A549 (cell line): ENCODE measurements around the gene ATP8B4.

Experiments used
- ATOH8 ChIP-seq: fragments of 250-450 bp; sonication (Bioruptor Pico); IDR thresholded peaks from 2 replicates; pipeline ENCODE4 v1.5.0; 2020; ENCODE audit warnings: low read depth, mild to moderate bottlenecking, moderate library complexity
- CBX2 ChIP-seq: fragments of 200-600 bp; sonication (generic); IDR thresholded peaks from 2 replicates; pipeline ENCODE4 v1.6.1; 2016; ENCODE audit warnings: low read depth, mild to moderate bottlenecking, borderline replicate concordance
- MAFK ChIP-seq: fragments of 450-650 bp; IDR thresholded peaks from 2 replicates; pipeline ENCODE4 v1.6.1; 2014; ENCODE audit not compliant: partially characterized antibody
- POLR2A ChIP-seq: IDR thresholded peaks from 2 replicates; pipeline ENCODE4 v1.6.1; 2012; ENCODE audit warnings: mild to moderate bottlenecking, low read length
- POLR2AphosphoS2 ChIP-seq: conservative IDR thresholded peaks from 2 replicates; pipeline ENCODE4 v1.6.1; 2012; ENCODE audit warnings: low read length, improper control_type of control experiment, inconsistent platforms
- RAD21 ChIP-seq, 2 experiments: fragments of >200 bp in 1 of 2; sonication (Bioruptor Twin) in 1 of 2; formaldehyde crosslinking in 1 of 2; IDR thresholded peaks in 1 of 2; conservative IDR thresholded peaks in 1 of 2; 2 replicates in 1 of 2; 3 replicates in 1 of 2; pipeline ENCODE4 v1.6.1; 2012 to 2018; ENCODE audit warnings: inconsistent platforms in 1 of 2
- USF2 ChIP-seq: fragments of 450-650 bp; IDR thresholded peaks from 2 replicates; pipeline ENCODE4 v1.6.1; 2014; ENCODE audit warnings: antibody characterized with exemption
- TF ChIP-seq, protein P1 (sequence below): fragments of >200 bp; sonication (Bioruptor Twin); formaldehyde crosslinking; IDR thresholded peaks from 3 replicates; pipeline ENCODE4 v1.5.1; 2016

- TF ChIP-seq, protein P1, sequence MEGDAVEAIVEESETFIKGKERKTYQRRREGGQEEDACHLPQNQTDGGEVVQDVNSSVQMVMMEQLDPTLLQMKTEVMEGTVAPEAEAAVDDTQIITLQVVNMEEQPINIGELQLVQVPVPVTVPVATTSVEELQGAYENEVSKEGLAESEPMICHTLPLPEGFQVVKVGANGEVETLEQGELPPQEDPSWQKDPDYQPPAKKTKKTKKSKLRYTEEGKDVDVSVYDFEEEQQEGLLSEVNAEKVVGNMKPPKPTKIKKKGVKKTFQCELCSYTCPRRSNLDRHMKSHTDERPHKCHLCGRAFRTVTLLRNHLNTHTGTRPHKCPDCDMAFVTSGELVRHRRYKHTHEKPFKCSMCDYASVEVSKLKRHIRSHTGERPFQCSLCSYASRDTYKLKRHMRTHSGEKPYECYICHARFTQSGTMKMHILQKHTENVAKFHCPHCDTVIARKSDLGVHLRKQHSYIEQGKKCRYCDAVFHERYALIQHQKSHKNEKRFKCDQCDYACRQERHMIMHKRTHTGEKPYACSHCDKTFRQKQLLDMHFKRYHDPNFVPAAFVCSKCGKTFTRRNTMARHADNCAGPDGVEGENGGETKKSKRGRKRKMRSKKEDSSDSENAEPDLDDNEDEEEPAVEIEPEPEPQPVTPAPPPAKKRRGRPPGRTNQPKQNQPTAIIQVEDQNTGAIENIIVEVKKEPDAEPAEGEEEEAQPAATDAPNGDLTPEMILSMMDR: no peak
- TF ChIP-seq RAD21 (conservative IDR thresholded peaks at IDR 0.05 in 1 of 2, IDR thresholded peaks at IDR 0.05 in 1 of 2): no peak
- TF ChIP-seq MAFK: no peak
- TF ChIP-seq ATOH8 (CRISPR knock-in tag): no peak
- no peak for TF ChIP-seq POLR2A
- TF ChIP-seq POLR2AphosphoS2: no peak
- TF ChIP-seq USF2: no peak
- TF ChIP-seq CBX2: no peak
Measured at GRCh38 chr15:49987896-49988295, 131.1 kb downstream of the ATP8B4 start.
